ENCODE results near the gene CNOT6.
"Not testable (repeated sequence)": the region's sequence is repeated elsewhere in the genome, so short reads cannot be mapped to it uniquely, and the experiment has no call there.

CNOT6 gene

DNA sequence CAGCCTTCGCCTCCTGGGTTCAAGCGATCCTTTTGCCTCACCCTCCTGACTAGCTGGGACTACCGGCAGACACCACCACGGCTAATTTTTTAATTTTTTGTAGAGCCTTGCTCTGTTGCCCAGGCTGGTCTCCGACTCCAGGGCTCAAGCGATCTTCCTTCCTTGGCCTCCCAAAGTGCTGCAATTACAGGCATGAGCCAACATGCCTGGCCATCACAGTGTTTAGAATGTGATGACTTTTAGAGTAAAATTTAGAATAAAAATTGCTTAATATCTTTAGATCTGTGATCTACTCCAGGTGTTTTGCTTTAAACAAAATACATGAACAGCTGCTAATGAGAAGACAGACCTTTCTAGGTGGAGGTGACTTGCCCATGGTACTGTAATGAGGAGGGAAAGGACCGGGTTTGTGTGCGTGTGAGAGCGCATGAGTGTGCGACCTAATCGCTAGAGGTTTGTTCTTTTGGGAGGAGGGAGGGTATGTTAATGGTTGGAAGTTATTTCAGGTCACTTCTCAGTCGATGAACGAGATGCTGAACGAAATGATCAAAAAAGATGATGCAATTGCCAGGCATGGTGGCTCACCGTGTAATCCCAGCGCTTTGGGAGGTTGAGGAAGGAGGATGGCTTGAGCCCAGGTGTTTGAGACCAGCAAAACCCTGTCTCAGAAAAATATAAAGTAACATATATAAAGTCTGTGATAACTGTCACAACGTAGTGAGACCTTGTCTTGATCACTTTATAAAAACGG, 2.0 kb downstream of the CNOT6 start:
- Histone ChIP-seq H3K4me3 (ENCODE audit: low read depth, low read length) (peak overlapping the region; percentile 72; the same call in 1 of the 2 replicates), H3K9ac (ENCODE audit: low read depth, low read length) (peak overlapping the region; percentile 0; the same call in 1 of the 2 replicates), H3K36me3 (ENCODE audit: control insufficient read depth, insufficient read depth, low read length) (peaks cover 37% of the 10 kb centered on the region), H3K9me3 (ENCODE audit: control insufficient read depth, insufficient read depth, low read length) (no peaks in the 10 kb centered on the region), H3K27ac (ENCODE audit: low read depth, low read length) (no peak overlapping the region), H3K27me3 (ENCODE audit: control insufficient read depth, insufficient read depth, low read length) (no peaks in the 10 kb centered on the region), H3K4me1 (ENCODE audit: control insufficient read depth, insufficient read depth, low read length) (peaks cover 15% of the 10 kb centered on the region)

DNA sequence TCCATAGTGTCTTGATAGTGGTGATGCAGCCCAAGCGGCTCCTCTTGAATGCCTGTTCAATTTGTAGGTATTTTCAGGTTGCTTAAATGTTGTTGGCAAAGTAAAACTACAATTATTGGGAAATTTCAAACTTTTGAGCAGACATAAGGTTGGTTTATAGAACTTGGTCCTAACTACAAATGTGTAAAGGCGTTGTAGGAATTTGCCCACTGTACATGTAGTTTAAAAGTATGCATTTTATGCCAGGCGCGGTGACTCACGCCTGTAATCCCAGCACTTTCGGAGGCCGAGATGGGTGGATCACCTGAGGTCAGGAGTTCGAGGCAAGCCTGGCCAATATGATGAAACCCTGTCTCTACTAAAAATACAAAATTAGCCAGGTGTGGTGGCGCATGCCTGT, 2.6 kb downstream of the CNOT6 start:
- H3K4me3 ChIP-seq (ENCODE audit: low read depth, low read length); H3K9me3 ChIP-seq (ENCODE audit: control insufficient read depth, insufficient read depth, low read length); H3K4me1 ChIP-seq (ENCODE audit: control insufficient read depth, insufficient read depth, low read length); H3K27me3 ChIP-seq (ENCODE audit: control insufficient read depth, insufficient read depth, low read length); H3K27ac ChIP-seq (ENCODE audit: low read depth, low read length): not testable (repeated sequence)
- peak overlapping the region; percentile 0; the same call in 1 of the 2 replicates for H3K9ac ChIP-seq (ENCODE audit: low read depth, low read length)
- H3K36me3 ChIP-seq (ENCODE audit: control insufficient read depth, insufficient read depth, low read length): peaks cover 37% of the 10 kb centered on the region

DNA sequence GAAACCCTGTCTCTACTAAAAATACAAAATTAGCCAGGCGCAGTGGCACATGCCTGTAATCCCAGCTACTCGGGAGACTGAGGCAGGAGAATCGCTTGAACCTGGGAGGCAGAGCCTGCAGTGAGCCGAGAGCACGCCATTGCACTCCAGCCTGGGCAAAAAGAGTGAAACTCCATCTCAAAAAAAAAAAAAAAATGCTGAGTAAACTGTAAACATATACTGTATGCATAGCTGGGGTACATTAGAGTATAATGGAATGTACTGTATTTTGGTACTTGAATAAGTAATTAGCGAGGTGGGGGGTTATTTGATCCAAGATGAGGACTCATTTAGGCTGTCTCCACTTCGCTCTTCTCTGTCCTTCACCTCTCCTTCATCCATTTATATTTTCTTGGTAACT, 3.7 kb downstream of the CNOT6 start:
- H3K9ac ChIP-seq (ENCODE audit: low read depth, low read length); H3K27me3 ChIP-seq (ENCODE audit: control insufficient read depth, insufficient read depth, low read length); H3K9me3 ChIP-seq (ENCODE audit: control insufficient read depth, insufficient read depth, low read length); H3K4me1 ChIP-seq (ENCODE audit: control insufficient read depth, insufficient read depth, low read length); H3K27ac ChIP-seq (ENCODE audit: low read depth, low read length); H3K4me3 ChIP-seq (ENCODE audit: low read depth, low read length): not testable (repeated sequence)
- peaks cover 37% of the 10 kb centered on the region for H3K36me3 ChIP-seq (ENCODE audit: control insufficient read depth, insufficient read depth, low read length)

DNA sequence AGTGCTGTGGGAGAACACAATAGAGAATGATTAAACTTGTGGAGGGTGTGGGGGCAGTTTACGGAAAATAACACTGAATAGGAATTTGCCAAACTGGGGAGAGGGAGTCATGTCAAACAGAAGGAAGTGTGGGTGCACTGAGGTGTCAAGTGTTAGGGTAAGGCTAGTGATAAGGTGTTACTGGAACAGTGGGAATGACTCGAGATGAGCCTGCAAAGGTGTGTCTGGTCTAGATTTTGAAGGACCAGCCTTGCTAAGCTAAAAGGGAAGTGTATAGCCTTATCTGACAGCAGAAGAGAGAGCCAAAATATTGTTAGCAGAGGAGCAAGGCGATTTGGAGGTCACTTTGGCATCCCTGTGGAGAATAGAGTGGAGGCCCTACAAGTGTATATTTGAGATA, 4.2 kb downstream of the CNOT6 start:
- H3K9ac ChIP-seq (ENCODE audit: low read depth, low read length): no peak overlapping the region
- no peak overlapping the region for H3K4me3 ChIP-seq (ENCODE audit: low read depth, low read length)
- no peaks in the 10 kb centered on the region for H3K9me3 ChIP-seq (ENCODE audit: control insufficient read depth, insufficient read depth, low read length)
- no peaks in the 10 kb centered on the region for H3K27me3 ChIP-seq (ENCODE audit: control insufficient read depth, insufficient read depth, low read length)
- H3K4me1 ChIP-seq (ENCODE audit: control insufficient read depth, insufficient read depth, low read length): peaks cover 10% of the 10 kb centered on the region; the same call in 1 of the 2 replicates
- H3K27ac ChIP-seq (ENCODE audit: low read depth, low read length): no peak overlapping the region
- peaks cover 37% of the 10 kb centered on the region for H3K36me3 ChIP-seq (ENCODE audit: control insufficient read depth, insufficient read depth, low read length)

DNA sequence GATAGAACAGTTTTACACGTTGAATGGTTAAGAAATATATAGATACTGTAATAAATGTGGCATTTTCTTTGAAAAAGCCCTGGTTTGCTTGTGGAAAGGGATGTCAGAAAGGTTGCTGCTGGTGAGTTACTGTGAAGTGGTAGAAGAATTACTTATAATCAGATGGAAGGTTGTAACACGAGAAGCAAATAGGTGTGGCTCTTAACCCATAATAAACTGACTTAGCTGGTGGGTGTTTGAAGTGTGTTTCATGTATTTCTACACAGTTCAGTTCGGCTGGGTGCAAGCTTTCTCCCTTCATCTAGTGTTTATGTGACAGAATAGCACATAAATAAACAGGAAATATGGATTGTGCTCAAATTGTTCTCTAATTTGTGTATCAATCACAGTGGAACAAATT, 5.5 kb downstream of the CNOT6 start:
- Histone ChIP-seq H3K27ac (ENCODE audit: low read depth, low read length) (no peak overlapping the region), H3K9me3 (ENCODE audit: control insufficient read depth, insufficient read depth, low read length) (no peaks in the 10 kb centered on the region), H3K9ac (ENCODE audit: low read depth, low read length) (no peak overlapping the region), H3K4me1 (ENCODE audit: control insufficient read depth, insufficient read depth, low read length) (peaks cover 10% of the 10 kb centered on the region; the same call in 1 of the 2 replicates), H3K36me3 (ENCODE audit: control insufficient read depth, insufficient read depth, low read length) (peaks cover 37% of the 10 kb centered on the region), H3K27me3 (ENCODE audit: control insufficient read depth, insufficient read depth, low read length) (no peaks in the 10 kb centered on the region), H3K4me3 (ENCODE audit: low read depth, low read length) (no peak overlapping the region)

DNA sequence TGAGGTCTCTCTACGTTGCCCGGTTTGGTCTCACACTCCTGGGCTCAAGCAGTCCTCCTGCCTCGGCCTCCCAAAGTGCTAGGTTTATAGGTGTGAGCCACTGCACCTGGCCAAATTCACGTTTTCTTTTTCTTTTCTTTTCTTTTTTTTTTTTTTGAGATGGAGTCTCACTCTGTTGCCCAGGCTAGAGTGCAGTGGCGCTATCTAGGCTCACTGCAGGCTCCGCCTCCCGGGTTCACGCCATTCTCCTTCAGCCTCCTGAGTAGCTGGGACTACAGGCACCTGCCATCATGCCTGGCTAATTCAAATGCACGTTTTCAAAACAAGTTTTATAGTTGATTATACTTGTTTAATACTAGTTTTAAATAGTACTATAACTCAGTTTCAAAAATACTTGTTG, 6.1 kb downstream of the CNOT6 start:
- H3K36me3 ChIP-seq (ENCODE audit: control insufficient read depth, insufficient read depth, low read length): peaks cover 37% of the 10 kb centered on the region
- not testable (repeated sequence) for H3K9ac ChIP-seq (ENCODE audit: low read depth, low read length); H3K4me1 ChIP-seq (ENCODE audit: control insufficient read depth, insufficient read depth, low read length); H3K9me3 ChIP-seq (ENCODE audit: control insufficient read depth, insufficient read depth, low read length); H3K4me3 ChIP-seq (ENCODE audit: low read depth, low read length); H3K27me3 ChIP-seq (ENCODE audit: control insufficient read depth, insufficient read depth, low read length); H3K27ac ChIP-seq (ENCODE audit: low read depth, low read length)

DNA sequence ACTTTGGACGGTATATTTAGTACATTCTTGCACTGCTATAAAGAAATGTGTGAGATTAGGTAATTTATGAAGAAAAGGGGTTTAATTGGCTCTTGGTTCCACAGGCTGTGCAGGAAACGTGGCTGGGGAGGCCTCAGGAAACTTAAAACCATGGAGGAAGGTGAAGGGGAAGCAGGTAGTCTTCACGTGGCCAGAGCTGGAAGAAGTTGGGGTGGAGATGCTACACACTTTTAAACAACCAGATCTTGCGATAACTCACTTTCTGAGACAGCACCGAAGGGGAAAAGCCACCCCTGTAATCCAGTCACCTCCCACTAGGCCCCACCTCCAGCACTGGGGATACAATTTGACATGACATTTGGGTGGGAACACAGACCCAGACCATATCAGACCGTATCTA, 13.5 kb downstream of the CNOT6 start:
- Histone ChIP-seq H3K36me3 (ENCODE audit: control insufficient read depth, insufficient read depth, low read length) (no peaks in the 10 kb centered on the region; the same call in none of the 2 replicates), H3K27me3 (ENCODE audit: control insufficient read depth, insufficient read depth, low read length) (no peaks in the 10 kb centered on the region), H3K9me3 (ENCODE audit: control insufficient read depth, insufficient read depth, low read length) (no peaks in the 10 kb centered on the region), H3K27ac (ENCODE audit: low read depth, low read length) (no peak overlapping the region), H3K9ac (ENCODE audit: low read depth, low read length) (no peak overlapping the region), H3K4me1 (ENCODE audit: control insufficient read depth, insufficient read depth, low read length) (peaks cover 5% of the 10 kb centered on the region; the same call in 1 of the 2 replicates), H3K4me3 (ENCODE audit: low read depth, low read length) (no peak overlapping the region)

DNA sequence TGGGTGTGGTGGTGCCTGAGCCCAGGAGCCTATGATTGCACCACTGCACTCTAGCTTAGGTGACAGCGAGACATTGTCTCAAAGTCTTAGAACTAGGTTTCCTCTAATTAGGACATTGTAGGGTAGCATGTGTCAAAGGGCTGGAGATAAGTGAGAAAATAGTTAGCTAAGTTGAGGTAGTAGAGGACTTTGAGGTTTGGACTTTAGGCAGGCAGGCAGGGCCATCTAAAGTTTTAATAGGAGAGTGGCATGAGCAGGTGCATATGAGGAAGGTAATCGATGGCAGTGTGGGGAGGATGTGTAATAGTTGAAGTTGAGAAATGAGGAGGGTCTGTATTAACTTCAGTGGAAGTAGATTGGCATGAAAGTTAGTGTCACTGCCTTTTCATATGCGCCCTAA, 21.1 kb downstream of the CNOT6 start:
- H3K36me3 ChIP-seq (ENCODE audit: control insufficient read depth, insufficient read depth, low read length): no peaks in the 10 kb centered on the region; the same call in 1 of the 2 replicates
- H3K9me3 ChIP-seq (ENCODE audit: control insufficient read depth, insufficient read depth, low read length): no peaks in the 10 kb centered on the region
- H3K27me3 ChIP-seq (ENCODE audit: control insufficient read depth, insufficient read depth, low read length): no peaks in the 10 kb centered on the region
- H3K4me1 ChIP-seq (ENCODE audit: control insufficient read depth, insufficient read depth, low read length): peaks cover 13% of the 10 kb centered on the region; the same call in 1 of the 2 replicates
- no peak overlapping the region for H3K4me3 ChIP-seq (ENCODE audit: low read depth, low read length)
- H3K27ac ChIP-seq (ENCODE audit: low read depth, low read length): no peak overlapping the region
- H3K9ac ChIP-seq (ENCODE audit: low read depth, low read length): no peak overlapping the region

DNA sequence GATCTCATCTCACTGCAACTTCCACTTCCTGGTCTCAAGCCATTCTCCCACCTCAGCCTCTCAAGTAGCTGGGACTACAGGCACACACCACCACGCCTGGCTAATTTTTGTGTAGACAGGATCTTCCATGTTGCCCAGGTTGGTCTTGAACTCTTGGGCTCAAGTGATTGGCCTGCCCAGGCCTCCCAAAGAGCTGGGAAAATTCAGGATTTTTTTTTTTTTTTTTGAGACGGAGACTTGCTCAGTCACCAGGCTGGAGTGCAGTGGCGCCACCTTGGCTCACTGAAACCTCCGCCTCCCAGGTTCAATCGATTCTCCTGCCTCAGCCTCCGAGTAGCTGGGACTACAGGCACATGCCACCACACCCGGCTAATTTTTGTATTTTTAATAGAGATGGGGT, 21.8 kb downstream of the CNOT6 start:
- H3K4me3 ChIP-seq (ENCODE audit: low read depth, low read length); H3K27ac ChIP-seq (ENCODE audit: low read depth, low read length); H3K27me3 ChIP-seq (ENCODE audit: control insufficient read depth, insufficient read depth, low read length); H3K9ac ChIP-seq (ENCODE audit: low read depth, low read length); H3K9me3 ChIP-seq (ENCODE audit: control insufficient read depth, insufficient read depth, low read length); H3K36me3 ChIP-seq (ENCODE audit: control insufficient read depth, insufficient read depth, low read length): not testable (repeated sequence)
- H3K4me1 ChIP-seq (ENCODE audit: control insufficient read depth, insufficient read depth, low read length): peaks cover 13% of the 10 kb centered on the region; the same call in 1 of the 2 replicates

DNA sequence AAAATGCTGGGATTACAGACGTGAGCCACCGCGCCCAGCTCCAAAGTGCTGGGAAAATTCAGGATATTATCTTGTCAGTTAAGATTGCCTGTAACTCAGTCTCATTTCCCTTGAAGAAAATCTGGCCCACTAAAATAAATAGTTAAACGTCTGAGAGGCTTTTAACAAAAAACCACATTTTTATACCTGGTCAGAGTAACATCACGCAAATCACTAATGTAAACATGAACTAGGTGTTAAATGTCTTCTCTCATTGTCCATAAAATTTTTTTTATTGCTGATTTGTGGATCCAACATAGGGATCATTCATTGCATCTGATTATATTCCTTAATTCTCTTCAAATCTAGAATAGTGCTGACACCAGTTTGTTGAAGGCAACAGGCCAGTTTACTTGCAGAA, 22.3 kb downstream of the CNOT6 start:
- Histone ChIP-seq H3K9ac (ENCODE audit: low read depth, low read length) (no peak overlapping the region), H3K9me3 (ENCODE audit: control insufficient read depth, insufficient read depth, low read length) (no peaks in the 10 kb centered on the region), H3K27ac (ENCODE audit: low read depth, low read length) (no peak overlapping the region), H3K4me3 (ENCODE audit: low read depth, low read length) (no peak overlapping the region), H3K4me1 (ENCODE audit: control insufficient read depth, insufficient read depth, low read length) (peaks cover 13% of the 10 kb centered on the region), H3K36me3 (ENCODE audit: control insufficient read depth, insufficient read depth, low read length) (no peaks in the 10 kb centered on the region; the same call in 1 of the 2 replicates), H3K27me3 (ENCODE audit: control insufficient read depth, insufficient read depth, low read length) (no peaks in the 10 kb centered on the region)

DNA sequence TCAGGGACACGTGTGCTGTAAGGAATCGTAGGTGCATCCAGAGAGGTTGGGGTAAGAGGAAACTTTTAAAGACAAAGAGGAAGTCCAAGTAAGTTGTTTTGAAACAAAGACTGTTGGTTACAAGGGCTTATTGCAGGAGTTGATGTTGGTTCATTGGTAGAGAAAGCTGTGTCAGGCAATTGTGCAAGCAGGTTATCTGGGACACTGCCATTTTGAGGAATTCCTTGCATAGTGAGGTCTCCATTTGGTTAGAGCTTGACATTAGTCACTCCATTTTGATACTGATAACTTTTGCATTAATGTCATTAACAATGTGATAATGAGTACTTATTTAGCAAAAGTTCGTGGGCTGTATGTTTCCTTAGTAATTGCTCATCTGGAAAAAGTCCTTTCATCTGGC, 24.9 kb downstream of the CNOT6 start:
- peaks cover 24% of the 10 kb centered on the region for H3K4me1 ChIP-seq (ENCODE audit: control insufficient read depth, insufficient read depth, low read length)
- H3K27ac ChIP-seq (ENCODE audit: low read depth, low read length): no peak overlapping the region
- no peak overlapping the region for H3K9ac ChIP-seq (ENCODE audit: low read depth, low read length)
- H3K36me3 ChIP-seq (ENCODE audit: control insufficient read depth, insufficient read depth, low read length): no peaks in the 10 kb centered on the region
- H3K4me3 ChIP-seq (ENCODE audit: low read depth, low read length): no peak overlapping the region
- no peaks in the 10 kb centered on the region for H3K9me3 ChIP-seq (ENCODE audit: control insufficient read depth, insufficient read depth, low read length)
- no peaks in the 10 kb centered on the region for H3K27me3 ChIP-seq (ENCODE audit: control insufficient read depth, insufficient read depth, low read length)
